HepG2 (cell line): Measurements from ENCODE around the gene HSPA14. TPM values are rescaled to one million over a fixed set of nuclear protein-coding genes. Genes with fewer than 3 reads are reported as not detected.

ENCODE experiments used
- ATAC-seq: fragments of 200-7000 bp; cut with Tn5 transposase; 3 replicates; pipeline ENCODE4 v1.9.1; 2020; ENCODE audit warnings: mild to moderate bottlenecking, moderate library complexity
- BruUV-seq: library from RNA; stranded (reverse); fragments of 400-500 nt; replicated peaks from 2 replicates; lab custom pipeline; 2021; lab: Mats Ljungman, UMichigan
- CTCF ChIA-PET: fragments of 300-600 bp; formaldehyde crosslinking; extraction: SDS; loops from one replicate; lab custom pipeline; 2021; ENCODE audit warnings: low total read pairs, inconsistent platforms, low intra/inter-chr PET ratio; lab: Yijun Ruan, JAX
- POLR2A ChIA-PET: fragments of 350-600 bp; sonication (Branson Sonifier 250); formaldehyde crosslinking; loops from one replicate; lab custom pipeline; 2020; ENCODE audit warnings: antibody characterized with exemption, inconsistent platforms; lab: Yijun Ruan, JAX
- DNase-seq: peaks from one replicate; pipeline ENCODE4 v3.0.0-alpha.2; 2015; ENCODE audit warnings: low spot score
- FAIRE-seq: peaks from 3 replicates; lab custom pipeline; 2011; peaks lifted over from hg19 to GRCh38; lab: Jason Lieb, UNC
- H2AFZ ChIP-seq: one replicate; pipeline ENCODE4 v1.6.1; 2011; ENCODE audit warnings: low read length, inconsistent platforms
- H3K27ac ChIP-seq: fragments of 300-600 bp; 3 replicates; pipeline ENCODE4 v1.8.0; 2011; ENCODE audit warnings: mixed run types, mild to moderate bottlenecking, mixed read lengths, low read length, inconsistent platforms; ENCODE audit not compliant: insufficient read depth; ENCODE audit errors: extremely low read length
- H3K27me3 ChIP-seq, 2 experiments: fragments of 200-600 bp in 1 of 2; 2 replicates in 1 of 2; 3 replicates in 1 of 2; pipeline versions ENCODE4 v1.6.0 to v1.8.0; 2011; ENCODE audit warnings: low read length in 2 of 2, mild to moderate bottlenecking in 2 of 2, moderate library complexity in 2 of 2, inconsistent platforms in 1 of 2; ENCODE audit not compliant: insufficient read depth in 2 of 2, control insufficient read depth in 1 of 2
- H3K36me3 ChIP-seq, 2 experiments: fragments of 200-600 bp in 1 of 2; replicated peaks in 1 of 2; 2 replicates in 1 of 2; 3 replicates in 1 of 2; pipeline versions ENCODE4 v1.5.1 to v1.8.0; 2011; ENCODE audit warnings: low read length in 2 of 2, inconsistent platforms in 1 of 2; ENCODE audit not compliant: insufficient read depth in 2 of 2, control insufficient read depth in 1 of 2
- H3K4me1 ChIP-seq: 2 replicates; pipeline ENCODE4 v1.5.1; 2012; ENCODE audit warnings: low read length, inconsistent platforms; ENCODE audit not compliant: insufficient read depth
- H3K4me2 ChIP-seq: 2 replicates; pipeline ENCODE4 v1.6.0; 2011; ENCODE audit warnings: low read depth, low read length, inconsistent platforms
- H3K4me3 ChIP-seq, 3 experiments: fragments of 200-600 bp in 1 of 3; sonication (generic), shearing (Covaris generic) in 1 of 3; replicated peaks in 1 of 3; 2 replicates each; pipeline ENCODE4 v1.5.1; 2011 to 2016; ENCODE audit warnings: low read length in 3 of 3, inconsistent platforms in 2 of 3, low read depth in 2 of 3, mild to moderate bottlenecking in 2 of 3, control low read depth in 1 of 3, mixed read lengths in 1 of 3; ENCODE audit not compliant: insufficient read depth in 1 of 3
- H3K79me2 ChIP-seq: one replicate; pipeline ENCODE4 v1.6.1; 2011; ENCODE audit warnings: low read length, inconsistent platforms; ENCODE audit not compliant: insufficient read depth
- H3K9ac ChIP-seq: 2 replicates; pipeline ENCODE4 v1.6.0; 2011; ENCODE audit warnings: mild to moderate bottlenecking, low read depth, low read length, inconsistent platforms; ENCODE audit not compliant: insufficient read depth
- H3K9me3 ChIP-seq: 2 replicates; pipeline ENCODE4 v1.5.1; 2012; ENCODE audit warnings: mild to moderate bottlenecking, low read length
- H4K20me1 ChIP-seq: 2 replicates; pipeline ENCODE4 v1.6.0; 2011; ENCODE audit warnings: inconsistent platforms, mild to moderate bottlenecking, low read length, moderate library complexity; ENCODE audit not compliant: insufficient read depth
- ETV5 ChIP-seq: IDR thresholded peaks from 2 replicates; pipeline ENCODE4 v1.6.1; 2018; ENCODE audit warnings: missing biosample characterization, missing genetic modification reagents, inconsistent platforms, borderline replicate concordance
- MAFF ChIP-seq: IDR thresholded peaks from 2 replicates; pipeline ENCODE4 v1.6.1; 2011; ENCODE audit warnings: low read depth, low read length, improper control_type of control experiment
- MAFK ChIP-seq, 2 experiments: IDR thresholded peaks in 1 of 2; conservative IDR thresholded peaks in 1 of 2; 2 replicates each; pipeline ENCODE4 v1.6.1; 2011; ENCODE audit warnings: improper control_type of control experiment in 2 of 2, low read length in 2 of 2
- MXD1 ChIP-seq: sonication (generic); formaldehyde crosslinking; IDR thresholded peaks from 2 replicates; pipeline ENCODE4 v1.4.0; 2020; ENCODE audit warnings: mild to moderate bottlenecking, missing genetic modification reagents
- NFIB ChIP-seq: sonication (generic); formaldehyde crosslinking; IDR thresholded peaks from 2 replicates; pipeline ENCODE4 v1.9.0; 2021; ENCODE audit warnings: missing genetic modification reagents, mild to moderate bottlenecking, borderline replicate concordance
- PAXIP1 ChIP-seq: sonication (generic); formaldehyde crosslinking; conservative IDR thresholded peaks from 2 replicates; pipeline ENCODE4 v1.4.0; 2020; ENCODE audit warnings: mild to moderate bottlenecking, missing genetic modification reagents, moderate library complexity
- SIN3B ChIP-seq: fragments of 150-350 bp; IDR thresholded peaks from 2 replicates; pipeline ENCODE4 v1.6.1; 2014; ENCODE audit warnings: low read length
- SOX13 ChIP-seq, 3 experiments: fragments of 450-650 bp in 1 of 3; sonication (generic) in 1 of 3; formaldehyde crosslinking in 1 of 3; IDR thresholded peaks in 2 of 3; conservative IDR thresholded peaks in 1 of 3; 2 replicates each; pipeline versions ENCODE4 v1.5.0 to v1.6.1; 2016 to 2020; ENCODE audit warnings: antibody characterized with exemption in 1 of 3, mild to moderate bottlenecking in 1 of 3, missing compliant biosample characterization in 1 of 3, missing genetic modification reagents in 1 of 3, moderate library complexity in 1 of 3
- ZFAT ChIP-seq: sonication (generic); formaldehyde crosslinking; conservative IDR thresholded peaks from 2 replicates; pipeline ENCODE4 v1.8.1; 2023; ENCODE audit warnings: missing genetic modification reagents, inconsistent platforms
- ZNF124 ChIP-seq: sonication (generic); formaldehyde crosslinking; IDR thresholded peaks from 2 replicates; pipeline ENCODE4 v1.4.0; 2020; ENCODE audit warnings: missing genetic modification reagents
- ZNF136 ChIP-seq: sonication (generic); formaldehyde crosslinking; IDR thresholded peaks from 2 replicates; pipeline ENCODE4 v1.8.1; 2022; ENCODE audit warnings: low read depth, mild to moderate bottlenecking, moderate library complexity, missing genetic modification reagents
- ZNF484 ChIP-seq: sonication (generic); formaldehyde crosslinking; IDR thresholded peaks from 2 replicates; pipeline ENCODE4 v1.5.1; 2020; ENCODE audit warnings: mild to moderate bottlenecking, low read depth, missing genetic modification reagents, borderline replicate concordance
- WGBS: methylation state at CpG from one replicate; pipeline ENCODE4 v1.1.6; 2017; ENCODE audit warnings: low lambda C conversion rate; 5-methylcytosine and 5-hydroxymethylcytosine counted together
- in situ Hi-C: cut with HindIII; loops from 2 replicates; pipeline ENCODE4 v1.10.0; 2017; ENCODE audit warnings: low pct_unique_long_range_greater_than_20kb; ENCODE audit not compliant: extremely low pct_ligation_motif_present
- intact Hi-C: fragments of 100-400 bp; cut with micrococcal nuclease; formaldehyde crosslinking; loops from one replicate; pipeline ENCODE4 v1.10.0; 2022; ENCODE audit not compliant: unreplicated experiment
- polyA plus RNA-seq, 8 experiments: library from polyadenylated mRNA; depleted of rRNA in 3 of 8; stranded (reverse) in 7 of 8; unstranded in 1 of 8; fragments of >200 nt; fragmentation: Illumina TruSeq in 4 of 8; extraction: Trizol in 4 of 8; gene quantifications; 2 replicates each; pipeline versions ENCODE4 v1.2.1 to v1.2.3, GENCODE V29; 2011 to 2016; ENCODE audit warnings: low read depth in 4 of 8, missing spikeins in 1 of 8, mixed read lengths in 1 of 8; ENCODE audit not compliant: insufficient read depth in 1 of 8
- total RNA-seq, 5 experiments: library from RNA; depleted of rRNA; stranded (reverse); fragments of >200 nt; fragmentation: Illumina TruSeq; extraction: Trizol; gene quantifications; 2 replicates each; pipeline ENCODE4 v1.2.3, GENCODE V29; 2016; ENCODE audit warnings: low read depth in 1 of 5

HSPA14 gene
- total and polyA plus RNA-seq, 2 of the 13 experiments (the other 11 are each of a cell fraction or from before 2014, with no cell fraction given): 10.7 to 29.8 TPM

GRCh38 chr10:14840178-14840577, 2.1 kb downstream of the HSPA14 start:
- H3K27me3 ChIP-seq: no peaks in the 10 kb centered on the region; a peak in 1 of 5 replicates
- H3K9ac ChIP-seq: no peak overlapping the region
- H3K79me2 ChIP-seq: peaks cover 25% of the 10 kb centered on the region
- DNase-seq (no peak), FAIRE-seq (no peak), ATAC-seq (no peak)
- H4K20me1 ChIP-seq: peaks cover 4% of the 10 kb centered on the region; the same call in 1 of the 2 replicates
- H3K4me2 ChIP-seq: peak overlapping the region; percentile 82; the same call in 1 of the 2 replicates
- CTCF ChIA-PET: no interaction called here
- in situ Hi-C loops: no loop called here
- peaks cover 17% of the 10 kb centered on the region for H3K4me1 ChIP-seq
- POLR2A ChIA-PET: no interaction called here
- no peaks in the 10 kb centered on the region for H3K9me3 ChIP-seq
- peaks cover 13 to 43% of the 10 kb centered on the region in 2 experiments for H3K36me3 ChIP-seq
- H3K4me3 ChIP-seq: no peak overlapping the region; a peak in 2 of 6 replicates
- 96% methylated on average over 2 of the region's 2 CpGs for WGBS
- BruUV-seq: no TSS peak
- intact Hi-C loops: no loop called here
- no peak overlapping the region for H3K27ac ChIP-seq
- H2AFZ ChIP-seq: no peak overlapping the region
- no peak for TF ChIP-seq ZNF124 (CRISPR knock-in tag)
- peak; percentile 43; the same call in 1 of the 2 replicates for TF ChIP-seq MAFF
- TF ChIP-seq NFIB (CRISPR knock-in tag): no peak
- peak; percentile 26 to 59; a peak in 2 of 4 replicates for TF ChIP-seq MAFK (conservative IDR thresholded peaks at IDR 0.05 in 1 of 2, IDR thresholded peaks at IDR 0.05 in 1 of 2; ENCODE audit: low read length in 2 of 2)
- no peak for TF ChIP-seq SOX13 (IDR thresholded peaks at IDR 0.05)
- TF ChIP-seq SOX13 (CRISPR knock-in tag; conservative IDR thresholded peaks at IDR 0.05 in 1 of 2, IDR thresholded peaks at IDR 0.05 in 1 of 2): no peak
- TF ChIP-seq SIN3B: no peak

GRCh38 chr10:14843327-14843988, 5.4 kb downstream of the HSPA14 start:
- in situ Hi-C loops: no loop called here
- intact Hi-C loops: no loop called here
- ATAC-seq: no peak

More at GRCh38 chr10:14843327-14843988, 5.4 kb downstream of the HSPA14 start:
- FAIRE-seq: no peak
- ChIA-PET POLR2A (interaction anchor here (0.5 kb wide), 1 partner anchor 36 kb away, joined by 3 read pairs; no protein-coding TSS in a partner anchor), CTCF (no interaction called here)
- DNase-seq: no peak
- Histone ChIP-seq H3K9ac (no peak overlapping the region), H3K4me3 (no peak overlapping the region), H3K4me2 (no peak overlapping the region), H3K79me2 (peaks cover 22% of the 10 kb centered on the region), H2AFZ (no peak overlapping the region), H3K36me3 (peaks cover 14 to 44% of the 10 kb centered on the region in 2 experiments), H4K20me1 (peaks cover 4% of the 10 kb centered on the region; the same call in 1 of the 2 replicates), H3K9me3 (no peaks in the 10 kb centered on the region), H3K27ac (no peak overlapping the region), H3K27me3 (no peaks in the 10 kb centered on the region; a peak in 1 of 5 replicates), H3K4me1 (peaks cover 12% of the 10 kb centered on the region)
- BruUV-seq: no TSS peak
- 98% methylated on average over 14 of the region's 15 CpGs for WGBS
- TF ChIP-seq MXD1 (CRISPR knock-in tag) (no peak), ETV5 (CRISPR knock-in tag) (no peak), ZNF136 (CRISPR knock-in tag) (no peak), ZNF484 (CRISPR knock-in tag) (no peak), PAXIP1 (no peak), ZFAT (CRISPR knock-in tag) (no peak)
